Activated B cell treated with CpG ODN at 0.5 μM for 24 hours (primary cell): Measurements from ENCODE around the gene GUCY1A2. TPM values are rescaled to one million over a fixed set of nuclear protein-coding genes. Genes with fewer than 3 reads are reported as not detected.

Source experiments
- ATAC-seq: fragments of 200-7000 bp; cut with Tn5 transposase; one replicate; pipeline ENCODE4 v1.10.0; 2021; ENCODE audit warnings: low read depth, mild to moderate bottlenecking, moderate library complexity
- CTCF ChIA-PET: fragments of 350-600 bp; sonication (Branson Sonifier 250); formaldehyde crosslinking; loops from one replicate; lab custom pipeline; 2021; ENCODE audit warnings: antibody characterized with exemption; lab: Charles Lee
- POLR2A ChIA-PET: fragments of 350-600 bp; sonication (Branson Sonifier 250); formaldehyde crosslinking; loops from one replicate; lab custom pipeline; 2021; ENCODE audit warnings: antibody characterized with exemption; lab: Charles Lee
- DNase-seq: peaks from one replicate; pipeline ENCODE4 v3.0.0; 2022
- H3K27ac Mint-ChIP-seq: one replicate; pipeline ENCODE4 v1.8.0; 2020; ENCODE audit warnings: mixed read lengths
- H3K27me3 Mint-ChIP-seq: one replicate; pipeline ENCODE4 v1.8.0; 2021; ENCODE audit warnings: mixed read lengths
- H3K36me3 Mint-ChIP-seq: one replicate; pipeline ENCODE4 v1.8.0; 2021; ENCODE audit warnings: low read depth, mixed read lengths
- H3K4me1 Mint-ChIP-seq: one replicate; pipeline ENCODE4 v1.8.0; 2021; ENCODE audit warnings: mixed read lengths
- H3K4me3 Mint-ChIP-seq: one replicate; pipeline ENCODE4 v1.8.0; 2020; ENCODE audit warnings: mild to moderate bottlenecking, mixed read lengths
- H3K9me3 Mint-ChIP-seq: one replicate; pipeline ENCODE4 v1.8.0; 2020; ENCODE audit warnings: mixed read lengths
- CTCF ChIP-seq: fragments of 200-600 bp; IDR thresholded peaks from one replicate; pipeline ENCODE4 v1.8.0; 2022; ENCODE audit warnings: antibody characterized with exemption, mild to moderate bottlenecking
- intact Hi-C: fragments of 100-400 bp; cut with micrococcal nuclease; formaldehyde crosslinking; loops from one replicate; pipeline ENCODE4 v1.15.1; 2024
- total RNA-seq: library from RNA; stranded (reverse); gene quantifications from 2 replicates; pipeline ENCODE4 v1.2.3, GENCODE V29; 2022

Gene GUCY1A2
- total RNA-seq, 1 donor from 2014 or later: not detected

GRCh38 chr11:106668147-106668546 is 350.1 kb downstream of the GUCY1A2 start:
- no peak for TF ChIP-seq CTCF
- ATAC-seq (no peak), DNase-seq (no peak)
- Mint-ChIP-seq H3K36me3 (no peaks in the 10 kb centered on the region), H3K4me1 (no peaks in the 10 kb centered on the region), H3K27ac (no peak overlapping the region), H3K27me3 (no peaks in the 10 kb centered on the region), H3K9me3 (no peaks in the 10 kb centered on the region), H3K4me3 (no peak overlapping the region)
- POLR2A ChIA-PET: no interaction called here
- intact Hi-C loops: no loop called here
- CTCF ChIA-PET: no interaction called here

DNA sequence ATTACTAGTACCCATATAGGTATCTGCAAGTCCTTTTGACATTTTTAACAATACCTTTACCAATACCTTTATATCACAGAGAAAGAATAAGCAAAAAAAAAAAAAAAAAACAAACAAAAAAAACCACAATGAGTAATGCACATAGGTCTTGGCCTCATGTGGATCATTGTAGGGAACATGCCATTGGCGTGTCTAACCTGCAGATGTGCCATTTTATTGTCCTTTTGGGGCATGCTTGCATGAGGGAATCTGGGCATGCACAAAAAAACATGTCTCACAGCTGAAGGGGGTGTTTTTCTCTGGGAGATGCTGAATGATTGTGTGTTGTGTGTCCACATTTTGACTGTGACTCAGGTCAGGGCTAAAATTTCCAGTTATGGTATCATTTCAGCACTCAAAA is 361.6 kb downstream of the GUCY1A2 start:
- no peak for DNase-seq
- POLR2A ChIA-PET: no interaction called here
- intact Hi-C loops: no loop called here
- peaks cover 4% of the 10 kb centered on the region for H3K9me3 Mint-ChIP-seq
- H3K4me1 Mint-ChIP-seq: no peaks in the 10 kb centered on the region
- no peak overlapping the region for H3K4me3 Mint-ChIP-seq
- ATAC-seq: no peak
- H3K27ac Mint-ChIP-seq: no peak overlapping the region
- CTCF ChIA-PET: no interaction called here
- H3K36me3 Mint-ChIP-seq: no peaks in the 10 kb centered on the region
- no peak for TF ChIP-seq CTCF
- no peaks in the 10 kb centered on the region for H3K27me3 Mint-ChIP-seq

GRCh38 chr11:106644824-106645223 is 373.5 kb downstream of the GUCY1A2 start:
- no peak for TF ChIP-seq CTCF
- no peaks in the 10 kb centered on the region for H3K36me3 Mint-ChIP-seq
- CTCF ChIA-PET: no interaction called here
- ATAC-seq (no peak), DNase-seq (no peak)
- H3K27me3 Mint-ChIP-seq: no peaks in the 10 kb centered on the region
- H3K27ac Mint-ChIP-seq: no peak overlapping the region
- intact Hi-C loops: no loop called here
- POLR2A ChIA-PET: no interaction called here
- peaks cover 8% of the 10 kb centered on the region for H3K9me3 Mint-ChIP-seq
- no peaks in the 10 kb centered on the region for H3K4me1 Mint-ChIP-seq
- H3K4me3 Mint-ChIP-seq: no peak overlapping the region

GRCh38 chr11:106642331-106642730 is 375.9 kb downstream of the GUCY1A2 start:
- intact Hi-C loops: no loop called here
- DNase-seq (no peak), ATAC-seq (no peak)
- no peaks in the 10 kb centered on the region for H3K36me3 Mint-ChIP-seq
- H3K9me3 Mint-ChIP-seq: peaks cover 8% of the 10 kb centered on the region
- H3K27ac Mint-ChIP-seq: no peak overlapping the region
- no peaks in the 10 kb centered on the region for H3K27me3 Mint-ChIP-seq
- POLR2A ChIA-PET: no interaction called here
- TF ChIP-seq CTCF: no peak
- H3K4me3 Mint-ChIP-seq: no peak overlapping the region
- no peaks in the 10 kb centered on the region for H3K4me1 Mint-ChIP-seq
- CTCF ChIA-PET: no interaction called here

DNA sequence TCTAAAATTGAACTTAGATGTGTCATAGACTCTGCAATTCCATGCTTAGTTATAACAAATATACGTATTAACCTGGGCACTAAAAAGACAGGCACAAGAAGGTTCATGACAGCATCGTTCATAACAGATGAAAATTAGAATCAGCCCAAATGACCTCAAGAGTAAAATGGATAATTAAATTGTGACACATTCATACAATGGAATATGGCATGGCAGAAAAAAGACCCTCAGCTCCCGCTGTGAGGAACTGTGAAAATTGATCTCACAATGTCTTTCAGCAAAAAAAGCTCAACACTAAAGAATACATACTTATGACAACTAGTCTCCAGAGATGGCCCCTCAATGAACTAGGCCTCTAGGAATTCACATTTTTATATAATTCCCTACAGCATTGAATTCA is 386.0 kb downstream of the GUCY1A2 start:
- Mint-ChIP-seq H3K27ac (no peak overlapping the region), H3K9me3 (peaks cover 2% of the 10 kb centered on the region), H3K4me1 (no peaks in the 10 kb centered on the region), H3K36me3 (no peaks in the 10 kb centered on the region), H3K27me3 (no peaks in the 10 kb centered on the region), H3K4me3 (no peak overlapping the region)
- no peak for TF ChIP-seq CTCF
- no peak for ATAC-seq
- no peak for DNase-seq
- intact Hi-C loops: no loop called here
- ChIA-PET POLR2A (no interaction called here), CTCF (no interaction called here)
